ENCODE data around the gene GALT. TPM values are rescaled to one million over a fixed set of nuclear protein-coding genes. Genes with fewer than 3 reads are reported as not detected.

The GALT gene
- total and polyA plus RNA-seq, 2 of the 13 experiments (the other 11 are each of a cell fraction or from before 2014, with no cell fraction given), result 40.4 to 46.3 TPM

- TF ChIP-seq, protein P1, sequence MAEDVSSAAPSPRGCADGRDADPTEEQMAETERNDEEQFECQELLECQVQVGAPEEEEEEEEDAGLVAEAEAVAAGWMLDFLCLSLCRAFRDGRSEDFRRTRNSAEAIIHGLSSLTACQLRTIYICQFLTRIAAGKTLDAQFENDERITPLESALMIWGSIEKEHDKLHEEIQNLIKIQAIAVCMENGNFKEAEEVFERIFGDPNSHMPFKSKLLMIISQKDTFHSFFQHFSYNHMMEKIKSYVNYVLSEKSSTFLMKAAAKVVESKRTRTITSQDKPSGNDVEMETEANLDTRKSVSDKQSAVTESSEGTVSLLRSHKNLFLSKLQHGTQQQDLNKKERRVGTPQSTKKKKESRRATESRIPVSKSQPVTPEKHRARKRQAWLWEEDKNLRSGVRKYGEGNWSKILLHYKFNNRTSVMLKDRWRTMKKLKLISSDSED (CRISPR knock-in tag; IDR thresholded peaks at IDR 0.05), result no peak
- TF ChIP-seq ZNF224 (CRISPR knock-in tag; IDR thresholded peaks at IDR 0.05) (peak; percentile 97), ARID2 (CRISPR knock-in tag; IDR thresholded peaks at IDR 0.05; ENCODE audit: borderline replicate concordance) (no peak), ZNF790 (CRISPR knock-in tag; IDR thresholded peaks at IDR 0.05; ENCODE audit: borderline replicate concordance) (no peak), TFAP4 (IDR thresholded peaks at IDR 0.05; ENCODE audit: borderline replicate concordance, low read depth) (no peak), RBM22 (optimal IDR thresholded peaks at IDR 0.05; ENCODE audit: low read length) (peak; percentile 14), YEATS4 (CRISPR knock-in tag; IDR thresholded peaks at IDR 0.05; ENCODE audit: borderline replicate concordance) (peak; percentile 81), ZNF749 (CRISPR knock-in tag; IDR thresholded peaks at IDR 0.05; ENCODE audit: borderline replicate concordance) (peak; percentile 85; the same call in 1 of the 2 replicates), SNAI1 (CRISPR knock-in tag; IDR thresholded peaks at IDR 0.05; ENCODE audit: borderline replicate concordance) (no peak), RBFOX2 (IDR thresholded peaks at IDR 0.05; ENCODE audit: low read depth, low read length) (peak; percentile 93), ZNF598 (CRISPR knock-in tag; IDR thresholded peaks at IDR 0.05; ENCODE audit: borderline replicate concordance) (no peak), ZNF556 (CRISPR knock-in tag; IDR thresholded peaks at IDR 0.05; ENCODE audit: borderline replicate concordance) (peak; percentile 80; the same call in 1 of the 2 replicates), ZNF841 (CRISPR knock-in tag; IDR thresholded peaks at IDR 0.05; ENCODE audit: borderline replicate concordance) (no peak; the same call in 1 of the 2 replicates), NFRKB (IDR thresholded peaks at IDR 0.05) (no peak), SP140L (CRISPR knock-in tag; IDR thresholded peaks at IDR 0.05; ENCODE audit: borderline replicate concordance) (no peak), BORCS8-MEF2B (CRISPR knock-in tag; IDR thresholded peaks at IDR 0.05) (peak; percentile 49; the same call in 1 of the 2 replicates), ZNF354B (CRISPR knock-in tag; IDR thresholded peaks at IDR 0.05) (no peak), ZNF777 (CRISPR knock-in tag; IDR thresholded peaks at IDR 0.05) (peak; percentile 97), ZZZ3 (CRISPR knock-in tag; IDR thresholded peaks at IDR 0.05; ENCODE audit: borderline replicate concordance) (0 out of 2 replicates have a peak, but pooled peaks have one; percentile 62), HES4 (CRISPR knock-in tag; IDR thresholded peaks at IDR 0.05; ENCODE audit: borderline replicate concordance) (no peak), JDP2 (CRISPR knock-in tag; IDR thresholded peaks at IDR 0.05; ENCODE audit: borderline replicate concordance) (no peak), RFXAP (CRISPR knock-in tag; IDR thresholded peaks at IDR 0.05; ENCODE audit: borderline replicate concordance) (no peak), SP4 (CRISPR knock-in tag; IDR thresholded peaks at IDR 0.05) (peak; percentile 65)
- TF ChIP-seq, protein P2, sequence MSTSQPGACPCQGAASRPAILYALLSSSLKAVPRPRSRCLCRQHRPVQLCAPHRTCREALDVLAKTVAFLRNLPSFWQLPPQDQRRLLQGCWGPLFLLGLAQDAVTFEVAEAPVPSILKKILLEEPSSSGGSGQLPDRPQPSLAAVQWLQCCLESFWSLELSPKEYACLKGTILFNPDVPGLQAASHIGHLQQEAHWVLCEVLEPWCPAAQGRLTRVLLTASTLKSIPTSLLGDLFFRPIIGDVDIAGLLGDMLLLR (CRISPR knock-in tag; IDR thresholded peaks at IDR 0.05), result no peak
- TF ChIP-seq, protein P3, sequence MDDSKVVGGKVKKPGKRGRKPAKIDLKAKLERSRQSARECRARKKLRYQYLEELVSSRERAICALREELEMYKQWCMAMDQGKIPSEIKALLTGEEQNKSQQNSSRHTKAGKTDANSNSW (CRISPR knock-in tag; IDR thresholded peaks at IDR 0.05; ENCODE audit: borderline replicate concordance), result no peak
Measured at GRCh38 chr9:34611811-34612787, 34.4 kb upstream of the GALT start, which contains the start of gene RPP25L (continued).

Data from HepG2 (cell line).